Gastrocnemius medialis (tissue), 4 donors: ENCODE results near the gene BACE1-AS. TPM values are rescaled to one million over a fixed set of nuclear protein-coding genes. Genes with fewer than 3 reads are reported as not detected.

Source experiments
- ATAC-seq, 2 donors: fragments of 150-250 bp; one replicate each; pipeline ENCODE4 v1.9.1; 2016
- DNase-seq, 2 donors: peaks; one replicate each; pipeline ENCODE4 v3.0.0-alpha.2; 2019
- H3K27ac ChIP-seq, 4 donors: fragments of 200-600 bp; sonication (generic); 1 replicate in 1 of 4; 2 replicates in 3 of 4; pipeline ENCODE4 v1.5.1; 2016 to 2018; ENCODE audit warnings: mild to moderate bottlenecking in 2 of 4, moderate library complexity in 1 of 4
- H3K27me3 ChIP-seq, 3 donors: fragments of 200-600 bp; sonication (generic) in 2 of 3; 1 replicate in 1 of 3; 2 replicates in 2 of 3; pipeline versions ENCODE4 v1.5.1 to v1.6.0; 2016 to 2019; ENCODE audit warnings: mild to moderate bottlenecking in 1 of 3, moderate library complexity in 1 of 3
- H3K36me3 ChIP-seq, 2 donors: fragments of 200-600 bp; sonication (generic) in 1 of 2; one replicate each; pipeline ENCODE4 v1.5.1; 2017 to 2018
- H3K4me1 ChIP-seq, 2 donors: fragments of 200-600 bp; sonication (generic) in 1 of 2; one replicate each; pipeline ENCODE4 v1.5.1; 2016 to 2017; ENCODE audit warnings: mild to moderate bottlenecking in 2 of 2
- H3K4me3 ChIP-seq, 4 donors: fragments of 200-600 bp; sonication (generic) in 3 of 4; 1 replicate in 1 of 4; 2 replicates in 3 of 4; pipeline ENCODE4 v1.5.1; 2016 to 2019; ENCODE audit warnings: mild to moderate bottlenecking in 2 of 4
- H3K9me3 ChIP-seq, 3 donors: fragments of 200-600 bp; sonication (generic) in 2 of 3; 1 replicate in 1 of 3; 2 replicates in 2 of 3; pipeline ENCODE4 v1.5.1; 2016 to 2019
- CTCF ChIP-seq, 5 experiments: fragments of 450-650 bp in 3 of 5; fragments of 200-600 bp in 2 of 5; sonication (generic) in 2 of 5; IDR thresholded peaks in 4 of 5; conservative IDR thresholded peaks in 1 of 5; 1 replicate in 4 of 5; 2 replicates in 1 of 5; pipeline ENCODE4 v1.5.1; 2016 to 2019; ENCODE audit warnings: antibody characterized with exemption in 5 of 5, mild to moderate bottlenecking in 3 of 5, moderate library complexity in 3 of 5
- POLR2A ChIP-seq, 2 donors: fragments of 450-650 bp; IDR thresholded peaks; one replicate each; pipeline ENCODE4 v1.6.1; 2017; ENCODE audit warnings: antibody characterized with exemption in 2 of 2, mild to moderate bottlenecking in 2 of 2, moderate library complexity in 2 of 2
- in situ Hi-C, 4 donors: fragments of 200-750 bp; cut with MboI; loops; one replicate each; pipeline versions ENCODE4 v1.15.0 to v1.8.0; 2017; ENCODE audit warnings: low sequenced_read_pairs in 4 of 4
- intact Hi-C: fragments of 100-400 bp; cut with DNase I; formaldehyde crosslinking; loops from one replicate; pipeline ENCODE4 v1.15.1; 2023; ENCODE audit warnings: low total_unique reads
- total RNA-seq, 4 donors: library from RNA; depleted of rRNA; stranded (reverse); fragments of >200 nt; gene quantifications; one replicate each; pipeline versions ENCODE4 v1.1.0 to v1.2.3, GENCODE V29; 2016

BACE1-AS gene
- total RNA-seq, 4 donors from 2014 or later = 10.5 to 13.2 (median 12.5) TPM

- no peak for ATAC-seq
- H3K27me3 ChIP-seq = no peaks in the 10 kb centered on the region
Measured at GRCh38 chr11:117303101-117303500, 12.0 kb downstream of the BACE1-AS start.

GRCh38 chr11:117303646-117304315 is 12.6 kb downstream of the BACE1-AS start:
- Histone ChIP-seq H3K36me3 (no peaks in the 10 kb centered on the region), H3K27ac (no peak overlapping the region), H3K27me3 (no peaks in the 10 kb centered on the region), H3K4me1 (peaks cover 0 to 3% of the 10 kb centered on the region in 2 donors), H3K9me3 (no peaks in the 10 kb centered on the region), H3K4me3 (no peak overlapping the region)
- intact Hi-C loops (no loop called here), in situ Hi-C loops (no loop called here)
- DNase-seq (no peak), ATAC-seq (no peak)
- TF ChIP-seq CTCF (IDR thresholded peaks at IDR 0.05 in 4 of 5, conservative IDR thresholded peaks at IDR 0.05 in 1 of 5) = no peak
- no peak for TF ChIP-seq POLR2A (IDR thresholded peaks at IDR 0.05)

More at GRCh38 chr11:117303101-117303500, 12.0 kb downstream of the BACE1-AS start:
- no peak for TF ChIP-seq POLR2A (IDR thresholded peaks at IDR 0.05)
- no peak for TF ChIP-seq CTCF (IDR thresholded peaks at IDR 0.05 in 4 of 5, conservative IDR thresholded peaks at IDR 0.05 in 1 of 5)
- Histone ChIP-seq H3K4me3 (no peak overlapping the region), H3K9me3 (no peaks in the 10 kb centered on the region), H3K4me1 (peaks cover 0 to 3% of the 10 kb centered on the region in 2 donors), H3K36me3 (no peaks in the 10 kb centered on the region), H3K27ac (no peak overlapping the region)
- DNase-seq = no peak
- intact Hi-C loops = no loop called here
- in situ Hi-C loops = no loop called here

- TF ChIP-seq POLR2A (IDR thresholded peaks at IDR 0.05) = no peak
- no peak for TF ChIP-seq CTCF (IDR thresholded peaks at IDR 0.05 in 4 of 5, conservative IDR thresholded peaks at IDR 0.05 in 1 of 5)
- in situ Hi-C loops = no loop called here
- no peak overlapping the region for H3K27ac ChIP-seq
- DNase-seq (no peak), ATAC-seq (no peak)
- no peaks in the 10 kb centered on the region for H3K36me3 ChIP-seq
- H3K9me3 ChIP-seq = no peaks in the 10 kb centered on the region
- H3K27me3 ChIP-seq = no peaks in the 10 kb centered on the region
- H3K4me1 ChIP-seq = no peaks in the 10 kb centered on the region
- intact Hi-C loops = no loop called here
- no peak overlapping the region for H3K4me3 ChIP-seq
Measured at GRCh38 chr11:117305145-117305544, 14.0 kb downstream of the BACE1-AS start.

DNA sequence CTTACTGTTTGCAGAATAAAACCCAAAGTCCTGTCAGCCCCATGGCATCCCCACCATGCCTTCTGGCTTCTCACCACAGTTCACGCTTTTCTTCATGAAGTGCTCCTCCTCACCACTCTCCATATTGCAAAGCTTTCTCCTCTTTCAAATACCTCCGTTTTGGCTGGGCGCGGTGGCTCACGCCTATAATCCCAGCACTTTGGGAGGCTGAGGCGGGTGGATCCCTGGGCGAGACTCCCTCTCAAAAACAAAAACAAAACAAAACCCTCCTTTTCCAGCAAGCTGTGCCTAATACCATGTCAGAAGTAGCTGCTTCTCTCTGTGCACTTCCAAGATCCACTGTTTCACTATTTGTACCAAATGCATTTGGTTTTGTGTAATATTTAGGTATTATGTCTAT is 18.2 kb downstream of the BACE1-AS start:
- in situ Hi-C loops = no loop called here
- no peak for TF ChIP-seq CTCF (IDR thresholded peaks at IDR 0.05 in 4 of 5, conservative IDR thresholded peaks at IDR 0.05 in 1 of 5)
- no peak for TF ChIP-seq POLR2A (IDR thresholded peaks at IDR 0.05)
- ATAC-seq = no peak

More for the DNA sequence above, 18.2 kb downstream of the BACE1-AS start:
- H3K4me3 ChIP-seq = no peak overlapping the region
- H3K4me1 ChIP-seq = peaks cover 0 to 6% of the 10 kb centered on the region in 2 donors
- intact Hi-C loops = no loop called here
- no peaks in the 10 kb centered on the region for H3K9me3 ChIP-seq
- no peak overlapping the region for H3K27ac ChIP-seq
- H3K27me3 ChIP-seq = no peaks in the 10 kb centered on the region
- no peaks in the 10 kb centered on the region for H3K36me3 ChIP-seq
- DNase-seq = no peak
